WTC11 (cell line): ENCODE results near the gene PGAP2. TPM values are rescaled to one million over a fixed set of nuclear protein-coding genes. Genes with fewer than 3 reads are reported as not detected.

Experiments
- ATAC-seq: fragments of 200-7000 bp; cut with Tn5 transposase; 2 replicates; pipeline ENCODE4 v1.10.0; 2021; ENCODE audit warnings: mild to moderate bottlenecking, moderate library complexity
- CTCF ChIA-PET: fragments of 300-600 bp; sonication (Branson Sonifier 250); formaldehyde crosslinking; loops from one replicate; lab custom pipeline; 2021; ENCODE audit warnings: antibody characterized with exemption; lab: Charles Lee
- POLR2A ChIA-PET: fragments of 350-600 bp; sonication (Branson Sonifier 250); formaldehyde crosslinking; loops from one replicate; lab custom pipeline; 2021; ENCODE audit warnings: antibody characterized with exemption; lab: Charles Lee
- DNase-seq: peaks from one replicate; pipeline ENCODE4 v3.0.0; 2021; ENCODE audit warnings: low spot score
- H3K27ac Mint-ChIP-seq: 2 replicates; pipeline ENCODE4 v1.8.0; 2021; ENCODE audit warnings: mixed read lengths
- H3K27me3 Mint-ChIP-seq: 2 replicates; pipeline ENCODE4 v1.8.0; 2021; ENCODE audit warnings: low read depth, mild to moderate bottlenecking, moderate library complexity, mixed read lengths
- H3K36me3 Mint-ChIP-seq: 2 replicates; pipeline ENCODE4 v1.8.0; 2021; ENCODE audit warnings: mixed read lengths
- H3K4me1 Mint-ChIP-seq: 2 replicates; pipeline ENCODE4 v1.8.0; 2022; ENCODE audit warnings: mixed read lengths
- H3K4me3 Mint-ChIP-seq: 2 replicates; pipeline ENCODE4 v1.8.0; 2021; ENCODE audit warnings: mild to moderate bottlenecking, moderate library complexity, mixed read lengths
- H3K9me3 Mint-ChIP-seq: 2 replicates; pipeline ENCODE4 v1.8.0; 2021; ENCODE audit warnings: mixed read lengths
- ATF1 ChIP-seq: sonication (generic); formaldehyde crosslinking; IDR thresholded peaks from 2 replicates; pipeline ENCODE4 v1.8.1; 2023; ENCODE audit warnings: mild to moderate bottlenecking, moderate library complexity, missing genetic modification reagents
- CREB1 ChIP-seq: sonication (generic); formaldehyde crosslinking; IDR thresholded peaks from 2 replicates; pipeline ENCODE4 v1.8.0; 2023; ENCODE audit warnings: mild to moderate bottlenecking, missing genetic modification reagents
- CREM ChIP-seq: sonication (generic); formaldehyde crosslinking; IDR thresholded peaks from 2 replicates; pipeline ENCODE4 v1.8.1; 2022; ENCODE audit warnings: mild to moderate bottlenecking, missing genetic modification reagents, moderate library complexity
- ELF4 ChIP-seq: sonication (generic); formaldehyde crosslinking; IDR thresholded peaks from 2 replicates; pipeline ENCODE4 v1.8.1; 2022; ENCODE audit warnings: low read depth, mild to moderate bottlenecking, moderate library complexity, missing genetic modification reagents
- ESRRA ChIP-seq: sonication (generic); formaldehyde crosslinking; IDR thresholded peaks from 2 replicates; pipeline ENCODE4 v1.8.1; 2022; ENCODE audit warnings: mild to moderate bottlenecking, missing genetic modification reagents, borderline replicate concordance
- JUN ChIP-seq: sonication (generic); formaldehyde crosslinking; IDR thresholded peaks from 2 replicates; pipeline ENCODE4 v1.8.0; 2023; ENCODE audit warnings: mild to moderate bottlenecking, missing genetic modification reagents
- MYBL2 ChIP-seq: sonication (generic); formaldehyde crosslinking; IDR thresholded peaks from 2 replicates; pipeline ENCODE4 v1.8.1; 2023; ENCODE audit warnings: mild to moderate bottlenecking, moderate library complexity, missing genetic modification reagents
- NR2C2 ChIP-seq: sonication (generic); formaldehyde crosslinking; IDR thresholded peaks from 2 replicates; pipeline ENCODE4 v1.8.0; 2022; ENCODE audit warnings: mild to moderate bottlenecking, missing genetic modification reagents
- PRRX2 ChIP-seq: fragments of 250-450 bp; sonication (Bioruptor Pico); IDR thresholded peaks from 2 replicates; pipeline ENCODE4 v1.8.0; 2021; ENCODE audit warnings: mild to moderate bottlenecking
- RELA ChIP-seq: sonication (generic); formaldehyde crosslinking; IDR thresholded peaks from 2 replicates; pipeline ENCODE4 v1.8.1; 2022; ENCODE audit warnings: missing genetic modification reagents, mild to moderate bottlenecking, borderline replicate concordance
- SMAD4 ChIP-seq: sonication (generic); formaldehyde crosslinking; IDR thresholded peaks from 2 replicates; pipeline ENCODE4 v1.8.0; 2022; ENCODE audit warnings: mild to moderate bottlenecking, missing genetic modification reagents
- ZNF232 ChIP-seq: sonication (generic); formaldehyde crosslinking; IDR thresholded peaks from 2 replicates; pipeline ENCODE4 v1.8.0; 2022; ENCODE audit warnings: mild to moderate bottlenecking, missing genetic modification reagents
- total RNA-seq: library from RNA; stranded (reverse); gene quantifications from 3 replicates; pipeline ENCODE4 v1.2.3, GENCODE V29; 2021
- TF ChIP-seq, protein P1 (sequence below): sonication (generic); formaldehyde crosslinking; IDR thresholded peaks from 2 replicates; pipeline ENCODE4 v1.8.1; 2023; ENCODE audit warnings: mild to moderate bottlenecking, missing genetic modification reagents
- TF ChIP-seq, protein P2 (sequence below): sonication (generic); formaldehyde crosslinking; IDR thresholded peaks from 2 replicates; pipeline ENCODE4 v1.8.0; 2023; ENCODE audit warnings: mild to moderate bottlenecking, missing genetic modification reagents
- TF ChIP-seq, protein P3 (sequence below): sonication (generic); formaldehyde crosslinking; IDR thresholded peaks from 2 replicates; pipeline ENCODE4 v1.8.1; 2022; ENCODE audit warnings: mild to moderate bottlenecking, missing genetic modification reagents, moderate library complexity, borderline replicate concordance
- TF ChIP-seq, protein P4 (sequence below): sonication (generic); formaldehyde crosslinking; IDR thresholded peaks from 2 replicates; pipeline ENCODE4 v1.8.1; 2022; ENCODE audit warnings: missing genetic modification reagents, borderline replicate concordance

Gene PGAP2
- total RNA-seq, 1 experiment from 2014 or later, result 43.0 TPM

DNA sequence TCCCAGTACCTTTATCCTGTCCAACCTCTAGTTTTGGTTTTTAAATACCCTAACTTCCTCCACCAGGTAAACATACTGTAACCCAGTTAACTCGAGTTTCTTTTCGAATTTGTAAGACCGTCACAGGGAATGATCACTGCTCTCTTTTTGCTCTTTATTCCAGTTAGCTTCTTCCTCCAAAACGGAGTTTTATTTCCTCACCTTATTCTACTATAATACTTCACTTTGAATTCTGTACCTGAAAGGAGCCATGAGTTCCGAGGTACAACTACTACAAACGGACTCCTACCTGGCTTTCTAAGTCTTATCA, 12.4 kb upstream of the PGAP2 start (continued):
- TF ChIP-seq, protein P1, sequence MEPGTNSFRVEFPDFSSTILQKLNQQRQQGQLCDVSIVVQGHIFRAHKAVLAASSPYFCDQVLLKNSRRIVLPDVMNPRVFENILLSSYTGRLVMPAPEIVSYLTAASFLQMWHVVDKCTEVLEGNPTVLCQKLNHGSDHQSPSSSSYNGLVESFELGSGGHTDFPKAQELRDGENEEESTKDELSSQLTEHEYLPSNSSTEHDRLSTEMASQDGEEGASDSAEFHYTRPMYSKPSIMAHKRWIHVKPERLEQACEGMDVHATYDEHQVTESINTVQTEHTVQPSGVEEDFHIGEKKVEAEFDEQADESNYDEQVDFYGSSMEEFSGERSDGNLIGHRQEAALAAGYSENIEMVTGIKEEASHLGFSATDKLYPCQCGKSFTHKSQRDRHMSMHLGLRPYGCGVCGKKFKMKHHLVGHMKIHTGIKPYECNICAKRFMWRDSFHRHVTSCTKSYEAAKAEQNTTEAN, result no peak
- TF ChIP-seq ATF1 (CRISPR knock-in tag), result no peak

DNA sequence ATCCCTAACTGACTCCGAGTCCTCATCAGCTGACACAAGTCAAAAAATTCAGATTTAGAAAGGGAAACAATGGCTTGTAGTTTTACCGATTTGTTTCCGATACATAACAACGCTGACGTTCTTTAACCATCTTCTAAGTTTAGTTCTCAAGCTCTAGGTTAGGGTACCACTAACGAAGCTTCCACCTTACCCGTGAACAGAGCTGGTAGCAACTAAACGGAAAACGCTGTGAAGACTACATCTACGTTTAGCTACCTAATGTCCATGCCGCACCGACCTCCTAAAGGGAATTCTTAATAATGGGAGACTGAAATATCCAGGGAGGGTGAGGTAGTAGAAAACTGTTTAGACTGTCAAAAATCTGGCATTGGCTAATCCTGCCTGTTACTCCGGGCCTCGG, 12.0 kb upstream of the PGAP2 start:
- no peaks in the 10 kb centered on the region for H3K9me3 Mint-ChIP-seq
- H3K4me1 Mint-ChIP-seq, result peaks cover 17% of the 10 kb centered on the region
- H3K4me3 Mint-ChIP-seq, result peak overlapping the region; percentile 83
- H3K36me3 Mint-ChIP-seq, result peaks cover 29% of the 10 kb centered on the region
- no peak for ATAC-seq
- ChIA-PET POLR2A (interaction anchor here (0.6 kb wide), 1 partner anchor 11 kb away, joined by 3 read pairs; no protein-coding TSS in a partner anchor), CTCF (interaction anchor here (1.2 to 4.7 kb wide), 2 partner anchors 12 to 98 kb away, joined by 3 to 52 read pairs; partner anchors contain the start of gene PGAP2)
- no peak for TF ChIP-seq PRRX2 (CRISPR knock-in tag)
- TF ChIP-seq ESRRA (CRISPR knock-in tag), result no peak
- TF ChIP-seq CREB1, result no peak
- no peak for DNase-seq
- peak overlapping the region; percentile 24 for H3K27ac Mint-ChIP-seq
- no peaks in the 10 kb centered on the region for H3K27me3 Mint-ChIP-seq

DNA sequence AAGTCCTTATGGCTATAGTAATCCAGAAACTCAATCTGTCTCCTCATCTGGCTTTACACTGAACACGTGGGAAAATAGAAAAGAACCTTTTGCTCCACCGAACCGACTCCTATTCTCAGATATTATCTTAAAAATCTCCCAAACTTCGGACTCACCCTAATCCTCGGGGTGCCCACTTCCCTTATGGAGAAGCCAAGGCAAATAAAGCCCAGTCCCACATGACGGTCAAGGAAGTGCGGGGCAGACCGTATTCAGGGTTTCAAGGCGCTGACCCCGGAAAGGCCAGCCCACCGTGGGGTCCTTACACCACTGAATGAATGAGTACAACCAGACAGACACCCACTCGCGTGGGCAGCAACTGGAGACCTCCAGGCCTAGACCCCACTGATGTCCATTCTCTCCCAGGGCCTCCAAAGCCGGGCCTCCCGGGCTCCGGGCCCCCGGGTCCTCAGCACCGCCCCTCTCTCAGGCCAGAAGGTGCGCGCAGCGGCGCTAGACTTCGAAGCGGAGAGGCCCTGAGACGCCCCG, 11.5 kb upstream of the PGAP2 start:
- TF ChIP-seq CREM (CRISPR knock-in tag), result no peak
- TF ChIP-seq, protein P1, result 0 out of 2 replicates have a peak, but pooled peaks have one; percentile 61
- TF ChIP-seq, all 79 proteins: peak for 1
- H3K4me1 Mint-ChIP-seq, result peaks cover 17% of the 10 kb centered on the region
- DNase-seq (no peak), ATAC-seq (peak; percentile 8)
- ChIA-PET POLR2A (no interaction called here), CTCF (interaction anchor here (1.5 to 4.7 kb wide), 2 partner anchors 11 to 58 kb away, joined by 7 to 52 read pairs; partner anchors contain the start of genes PGAP2 and STIM1)
- H3K27me3 Mint-ChIP-seq, result no peaks in the 10 kb centered on the region
- peaks cover 29% of the 10 kb centered on the region for H3K36me3 Mint-ChIP-seq
- no peaks in the 10 kb centered on the region for H3K9me3 Mint-ChIP-seq
- peak overlapping the region; percentile 83 for H3K4me3 Mint-ChIP-seq
- peak overlapping the region; percentile 24 for H3K27ac Mint-ChIP-seq

DNA sequence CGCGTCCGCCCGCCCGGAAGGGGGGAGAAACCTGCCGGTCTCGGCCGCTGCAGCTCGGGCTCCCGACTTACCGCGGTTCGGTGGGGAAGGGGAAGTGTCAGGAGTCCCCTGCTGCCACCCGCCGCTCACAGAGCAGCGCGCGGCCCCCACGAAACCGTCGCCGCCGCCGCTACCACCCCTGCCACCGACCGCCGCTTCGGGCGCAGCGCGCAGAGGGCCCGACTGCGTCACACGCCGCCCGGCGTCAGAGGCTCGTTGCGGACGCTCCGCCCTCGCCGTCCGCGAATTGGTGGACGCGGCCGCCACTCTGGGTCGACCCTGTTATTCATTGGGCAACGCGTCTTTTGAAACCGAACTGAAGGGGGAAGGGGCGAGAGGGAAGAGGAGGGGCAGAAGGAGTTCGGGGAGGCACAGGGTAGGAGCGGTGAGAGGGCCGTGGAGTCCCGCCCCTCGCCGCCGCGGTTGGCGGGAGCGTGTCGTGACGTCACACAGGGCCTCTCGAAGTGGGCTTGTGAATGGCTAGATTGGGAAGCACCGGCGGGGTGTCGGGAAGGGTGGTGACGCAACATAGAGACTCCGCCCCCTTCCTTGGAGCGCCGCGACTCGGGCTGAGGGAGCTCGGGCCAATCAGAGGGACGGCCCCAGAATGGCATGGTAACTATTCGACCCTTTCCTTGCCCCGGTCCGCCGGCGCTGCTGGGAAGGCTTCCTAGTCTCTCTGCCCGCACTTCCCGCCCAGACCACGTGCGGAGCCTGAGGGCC, 10.8 kb upstream of the PGAP2 start, which contains the start of gene NUP98:
NUP98 (minus strand) TSS at position 226 of the 762 bp plus-strand sequence. CDS start 15,437 bp downstream, outside the sequence.
- H3K4me3 Mint-ChIP-seq, result peak within 1 kb of the TSS; percentile 83
- H3K27ac Mint-ChIP-seq, result peak within 1 kb of the TSS; percentile 99
- peaks cover 24% of the 10 kb centered on the region for H3K36me3 Mint-ChIP-seq
- DNase-seq, result peak; percentile 100
- no peaks in the 10 kb centered on the region for H3K9me3 Mint-ChIP-seq
- CTCF ChIA-PET, result interaction anchor here (0.6 to 4.7 kb wide), 9 partner anchors 11 to 275 kb away, joined by 3 to 52 read pairs (median 4); partner anchors contain the start of genes PGAP2, RHOG and STIM1
- no peaks in the 10 kb centered on the region for H3K27me3 Mint-ChIP-seq
- ATAC-seq, result peak; percentile 95
- POLR2A ChIA-PET, result interaction anchor here (0.6 to 1.0 kb wide), 3 partner anchors 9 to 20 kb away, joined by 3 to 6 read pairs (median 3); no protein-coding TSS in a partner anchor
- H3K4me1 Mint-ChIP-seq, result peaks cover 17% of the 10 kb centered on the region
- TF ChIP-seq SMAD4 (0 out of 2 replicates have a peak, but pooled peaks have one; percentile 6), JUN (CRISPR knock-in tag) (no peak), RELA (no peak), ATF1 (CRISPR knock-in tag) (0 out of 2 replicates have a peak, but pooled peaks have one; percentile 57), MYBL2 (CRISPR knock-in tag) (peak; percentile 98), ELF4 (peak; percentile 76; the same call in 1 of the 2 replicates), ZNF232 (CRISPR knock-in tag) (no peak; the same call in none of the 2 replicates), NR2C2 (CRISPR knock-in tag) (no peak)
- TF ChIP-seq, protein P2, sequence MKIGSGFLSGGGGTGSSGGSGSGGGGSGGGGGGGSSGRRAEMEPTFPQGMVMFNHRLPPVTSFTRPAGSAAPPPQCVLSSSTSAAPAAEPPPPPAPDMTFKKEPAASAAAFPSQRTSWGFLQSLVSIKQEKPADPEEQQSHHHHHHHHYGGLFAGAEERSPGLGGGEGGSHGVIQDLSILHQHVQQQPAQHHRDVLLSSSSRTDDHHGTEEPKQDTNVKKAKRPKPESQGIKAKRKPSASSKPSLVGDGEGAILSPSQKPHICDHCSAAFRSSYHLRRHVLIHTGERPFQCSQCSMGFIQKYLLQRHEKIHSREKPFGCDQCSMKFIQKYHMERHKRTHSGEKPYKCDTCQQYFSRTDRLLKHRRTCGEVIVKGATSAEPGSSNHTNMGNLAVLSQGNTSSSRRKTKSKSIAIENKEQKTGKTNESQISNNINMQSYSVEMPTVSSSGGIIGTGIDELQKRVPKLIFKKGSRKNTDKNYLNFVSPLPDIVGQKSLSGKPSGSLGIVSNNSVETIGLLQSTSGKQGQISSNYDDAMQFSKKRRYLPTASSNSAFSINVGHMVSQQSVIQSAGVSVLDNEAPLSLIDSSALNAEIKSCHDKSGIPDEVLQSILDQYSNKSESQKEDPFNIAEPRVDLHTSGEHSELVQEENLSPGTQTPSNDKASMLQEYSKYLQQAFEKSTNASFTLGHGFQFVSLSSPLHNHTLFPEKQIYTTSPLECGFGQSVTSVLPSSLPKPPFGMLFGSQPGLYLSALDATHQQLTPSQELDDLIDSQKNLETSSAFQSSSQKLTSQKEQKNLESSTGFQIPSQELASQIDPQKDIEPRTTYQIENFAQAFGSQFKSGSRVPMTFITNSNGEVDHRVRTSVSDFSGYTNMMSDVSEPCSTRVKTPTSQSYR, result peak; percentile 64
- TF ChIP-seq, protein P3, sequence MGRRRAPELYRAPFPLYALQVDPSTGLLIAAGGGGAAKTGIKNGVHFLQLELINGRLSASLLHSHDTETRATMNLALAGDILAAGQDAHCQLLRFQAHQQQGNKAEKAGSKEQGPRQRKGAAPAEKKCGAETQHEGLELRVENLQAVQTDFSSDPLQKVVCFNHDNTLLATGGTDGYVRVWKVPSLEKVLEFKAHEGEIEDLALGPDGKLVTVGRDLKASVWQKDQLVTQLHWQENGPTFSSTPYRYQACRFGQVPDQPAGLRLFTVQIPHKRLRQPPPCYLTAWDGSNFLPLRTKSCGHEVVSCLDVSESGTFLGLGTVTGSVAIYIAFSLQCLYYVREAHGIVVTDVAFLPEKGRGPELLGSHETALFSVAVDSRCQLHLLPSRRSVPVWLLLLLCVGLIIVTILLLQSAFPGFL, result no peak
- TF ChIP-seq, protein P4, sequence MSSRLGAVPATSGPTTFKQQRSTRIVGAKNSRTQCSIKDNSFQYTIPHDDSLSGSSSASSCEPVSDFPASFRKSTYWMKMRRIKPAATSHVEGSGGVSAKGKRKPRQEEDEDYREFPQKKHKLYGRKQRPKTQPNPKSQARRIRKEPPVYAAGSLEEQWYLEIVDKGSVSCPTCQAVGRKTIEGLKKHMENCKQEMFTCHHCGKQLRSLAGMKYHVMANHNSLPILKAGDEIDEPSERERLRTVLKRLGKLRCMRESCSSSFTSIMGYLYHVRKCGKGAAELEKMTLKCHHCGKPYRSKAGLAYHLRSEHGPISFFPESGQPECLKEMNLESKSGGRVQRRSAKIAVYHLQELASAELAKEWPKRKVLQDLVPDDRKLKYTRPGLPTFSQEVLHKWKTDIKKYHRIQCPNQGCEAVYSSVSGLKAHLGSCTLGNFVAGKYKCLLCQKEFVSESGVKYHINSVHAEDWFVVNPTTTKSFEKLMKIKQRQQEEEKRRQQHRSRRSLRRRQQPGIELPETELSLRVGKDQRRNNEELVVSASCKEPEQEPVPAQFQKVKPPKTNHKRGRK (CRISPR knock-in tag), result no peak
